Measurements from ENCODE around the gene STMN3.

GRCh38 chr20:63627129-63627750, 26.0 kb downstream of the STMN3 start:
- TF ChIP-seq CTCF (IDR thresholded peaks at IDR 0.05), result no peak
- peak; percentile 52 to 94 for TF ChIP-seq POLR2A (IDR thresholded peaks at IDR 0.05)

Data from thyroid gland (tissue), 4 donors.